T-helper 1 cell treated with Interleukin-12 subunit alpha and Interleukin-12 subunit beta and Interleukin-4 antibody, amounts not matched to agents 30 μg/mL and 1 μg/mL, for 36 hours (primary cell): ENCODE measurements around the gene MAT1A.
"Not testable (repeated sequence)": the region's sequence is repeated elsewhere in the genome, so short reads cannot be mapped to it uniquely, and the experiment has no call there.

Source experiments
- H3K27ac Mint-ChIP-seq: one replicate; pipeline ENCODE4 v1.8.0; 2021; ENCODE audit warnings: mild to moderate bottlenecking, mixed read lengths
- H3K27me3 Mint-ChIP-seq: one replicate; pipeline ENCODE4 v1.8.0; 2021; ENCODE audit warnings: low read depth, mixed read lengths
- H3K36me3 Mint-ChIP-seq: one replicate; pipeline ENCODE4 v1.8.0; 2021; ENCODE audit warnings: low read depth, mixed read lengths
- H3K4me1 Mint-ChIP-seq: one replicate; pipeline ENCODE4 v1.8.0; 2021; ENCODE audit warnings: low read depth, mixed read lengths
- H3K4me3 Mint-ChIP-seq: one replicate; pipeline ENCODE4 v1.8.0; 2021; ENCODE audit warnings: mild to moderate bottlenecking, moderate library complexity, mixed read lengths
- H3K9me3 Mint-ChIP-seq: one replicate; pipeline ENCODE4 v1.8.0; 2021; ENCODE audit warnings: mixed read lengths

The MAT1A gene

DNA sequence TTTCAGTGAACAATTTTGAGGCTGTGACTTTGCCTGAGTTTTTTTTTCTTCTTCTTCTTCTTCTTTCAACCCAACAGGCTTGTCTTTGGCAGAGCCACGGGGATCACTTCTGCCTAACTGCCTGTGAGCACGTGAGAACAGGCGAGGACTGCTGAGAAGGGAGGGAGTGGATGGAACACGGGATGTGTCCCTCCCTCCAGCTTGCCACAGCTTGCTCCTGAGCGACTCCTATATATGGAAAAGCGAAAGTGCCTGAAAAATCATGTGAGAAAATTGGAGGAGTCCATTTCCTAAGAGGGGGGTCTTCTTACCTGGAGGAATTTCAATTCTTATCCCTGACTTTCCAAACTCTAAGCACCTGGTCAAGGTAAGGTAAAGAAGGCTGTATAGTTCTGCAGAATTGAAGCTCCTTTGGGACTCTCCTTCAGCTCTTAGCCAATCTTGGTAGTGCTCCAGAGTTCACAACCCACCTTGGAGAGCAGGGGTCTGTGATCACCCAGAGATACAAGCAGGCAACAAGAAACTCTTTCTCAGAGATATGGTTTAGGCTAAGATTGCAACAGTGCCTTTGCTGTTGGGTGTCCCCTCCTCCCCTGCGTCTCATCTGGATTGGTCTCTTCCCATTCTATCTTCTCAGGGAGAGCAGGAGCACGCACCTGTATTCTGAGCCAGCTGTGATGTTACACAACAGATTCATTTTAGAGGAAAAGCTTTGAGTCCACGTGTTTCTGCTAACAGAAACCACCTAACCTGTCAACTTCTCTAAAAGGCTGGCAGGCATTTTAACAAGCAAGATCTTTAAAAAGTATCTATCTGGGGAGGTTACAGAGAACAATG lies at the start of gene MAT1A:
MAT1A (minus strand) TSS at position 208 of the 837 bp plus-strand sequence. CDS start 235 bp downstream, outside the sequence.
- no peak within 1 kb of the TSS for H3K27ac Mint-ChIP-seq
- H3K36me3 Mint-ChIP-seq, result no peaks in the 10 kb centered on the region
- peaks cover 22% of the 10 kb centered on the region for H3K27me3 Mint-ChIP-seq
- no peak within 1 kb of the TSS for H3K4me3 Mint-ChIP-seq
- H3K9me3 Mint-ChIP-seq, result no peaks in the 10 kb centered on the region
- no peaks in the 10 kb centered on the region for H3K4me1 Mint-ChIP-seq

DNA sequence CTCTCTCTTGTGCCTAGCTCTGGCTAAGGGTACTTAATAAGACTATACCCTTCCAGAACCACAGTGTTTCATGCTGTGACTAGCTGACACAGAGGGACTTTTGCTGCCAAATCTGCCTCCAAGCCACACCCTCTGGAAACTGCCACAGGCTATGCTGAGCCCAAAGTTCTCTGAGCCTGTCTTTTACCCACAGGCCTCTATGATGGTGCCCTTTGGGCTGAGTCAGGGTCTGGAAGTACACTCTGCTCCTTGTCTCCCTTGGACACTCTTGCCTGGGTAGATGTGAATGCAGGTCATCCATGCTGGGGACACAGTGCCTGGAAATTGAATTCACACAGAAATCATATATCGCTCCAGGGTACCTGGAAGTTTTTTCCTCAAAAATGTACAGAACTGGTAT lies 44.5 kb upstream of the MAT1A start:
- Mint-ChIP-seq H3K4me1 (no peaks in the 10 kb centered on the region), H3K27me3 (peaks cover 23% of the 10 kb centered on the region), H3K27ac (no peak overlapping the region), H3K9me3 (no peaks in the 10 kb centered on the region), H3K4me3 (no peak overlapping the region), H3K36me3 (no peaks in the 10 kb centered on the region)

- H3K27ac Mint-ChIP-seq, result no peak overlapping the region
- no peaks in the 10 kb centered on the region for H3K27me3 Mint-ChIP-seq
- no peak overlapping the region for H3K4me3 Mint-ChIP-seq
- no peaks in the 10 kb centered on the region for H3K9me3 Mint-ChIP-seq
- H3K4me1 Mint-ChIP-seq, result no peaks in the 10 kb centered on the region
- no peaks in the 10 kb centered on the region for H3K36me3 Mint-ChIP-seq
These were observed 35.5 kb upstream of the MAT1A start for GRCh38 chr10:80324891-80325364.

- Mint-ChIP-seq H3K27me3 (peaks cover under 1% of the 10 kb centered on the region), H3K36me3 (no peaks in the 10 kb centered on the region)
These were observed 34.6 kb upstream of the MAT1A start for GRCh38 chr10:80324086-80324485.

DNA sequence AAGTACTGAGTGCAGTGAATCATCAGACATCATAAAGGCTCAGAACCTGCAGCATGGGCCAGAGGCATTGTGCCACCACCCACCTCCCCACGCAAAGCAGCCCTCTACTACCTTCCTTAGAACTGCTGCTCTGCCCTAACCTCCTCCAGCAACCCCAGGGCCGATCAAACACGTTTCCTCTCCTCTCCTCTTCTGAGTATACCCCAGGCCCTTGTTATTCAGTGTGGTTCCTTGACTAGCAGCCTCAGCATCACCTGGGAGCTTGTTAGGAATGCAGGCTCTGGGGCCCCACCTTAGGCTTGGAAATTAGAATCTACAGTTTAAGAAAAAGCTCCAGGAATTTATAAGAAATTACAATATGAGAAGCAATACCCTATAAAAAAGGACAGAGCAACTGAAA lies 33.9 kb upstream of the MAT1A start:
- Mint-ChIP-seq H3K27me3 (peaks cover 4% of the 10 kb centered on the region), H3K27ac (no peak overlapping the region), H3K4me3 (no peak overlapping the region), H3K4me1 (no peaks in the 10 kb centered on the region), H3K36me3 (no peaks in the 10 kb centered on the region), H3K9me3 (no peaks in the 10 kb centered on the region)

More at GRCh38 chr10:80324086-80324485, 34.6 kb upstream of the MAT1A start:
- Mint-ChIP-seq H3K9me3 (no peaks in the 10 kb centered on the region), H3K4me3 (no peak overlapping the region), H3K27ac (no peak overlapping the region), H3K4me1 (no peaks in the 10 kb centered on the region)

DNA sequence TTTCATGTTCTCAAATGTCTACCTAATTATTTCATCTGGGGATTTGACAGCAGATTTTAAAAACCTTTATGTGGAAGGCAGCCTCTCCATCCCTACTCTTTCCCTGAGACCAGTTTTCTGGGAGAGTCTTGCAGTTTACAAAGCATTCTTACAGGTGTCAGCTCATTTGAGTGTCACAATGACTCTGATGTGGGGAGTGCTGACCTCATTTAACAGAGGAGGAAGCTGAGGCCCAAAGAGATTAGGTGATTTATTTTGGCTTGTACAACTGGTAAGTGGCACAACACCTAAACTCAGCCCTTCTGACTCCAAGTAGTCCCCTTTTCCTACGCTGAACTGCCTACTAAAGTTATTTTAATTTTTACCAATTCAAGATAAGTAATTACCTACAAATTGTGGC lies 33.3 kb upstream of the MAT1A start:
- Mint-ChIP-seq H3K4me3 (no peak overlapping the region), H3K4me1 (no peaks in the 10 kb centered on the region), H3K9me3 (no peaks in the 10 kb centered on the region), H3K27ac (no peak overlapping the region), H3K36me3 (no peaks in the 10 kb centered on the region), H3K27me3 (peaks cover 8% of the 10 kb centered on the region)

GRCh38 chr10:80322158-80322557 lies 32.7 kb upstream of the MAT1A start:
- no peaks in the 10 kb centered on the region for H3K4me1 Mint-ChIP-seq
- H3K9me3 Mint-ChIP-seq, result no peaks in the 10 kb centered on the region
- no peak overlapping the region for H3K27ac Mint-ChIP-seq
- H3K4me3 Mint-ChIP-seq, result no peak overlapping the region
- no peaks in the 10 kb centered on the region for H3K36me3 Mint-ChIP-seq
- H3K27me3 Mint-ChIP-seq, result peaks cover 8% of the 10 kb centered on the region

GRCh38 chr10:80321183-80321582 lies 31.7 kb upstream of the MAT1A start:
- Mint-ChIP-seq H3K27ac (no peak overlapping the region), H3K36me3 (no peaks in the 10 kb centered on the region), H3K4me3 (no peak overlapping the region), H3K27me3 (peaks cover 8% of the 10 kb centered on the region), H3K4me1 (no peaks in the 10 kb centered on the region), H3K9me3 (no peaks in the 10 kb centered on the region)

DNA sequence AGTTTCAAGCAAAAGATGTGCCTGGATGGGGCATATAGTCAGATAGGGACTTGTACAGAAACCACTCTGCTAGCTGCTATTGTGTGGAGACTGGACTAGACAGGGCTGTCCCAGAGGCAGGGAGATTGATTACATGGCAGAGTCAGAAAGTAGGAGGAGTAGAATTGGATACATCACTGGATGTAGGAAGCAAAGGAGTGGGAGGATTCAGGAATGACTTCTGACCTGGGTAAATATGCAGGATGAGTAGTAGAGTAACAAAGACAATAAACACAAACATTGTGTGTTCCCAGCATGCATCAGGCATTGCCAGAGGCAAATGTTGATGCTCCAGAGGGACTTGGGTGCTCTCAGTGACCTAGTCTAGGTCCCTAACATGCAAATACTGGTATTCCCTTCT lies 30.9 kb upstream of the MAT1A start:
- Mint-ChIP-seq H3K9me3 (no peaks in the 10 kb centered on the region), H3K4me1 (no peaks in the 10 kb centered on the region), H3K27me3 (peaks cover 8% of the 10 kb centered on the region), H3K27ac (no peak overlapping the region), H3K36me3 (no peaks in the 10 kb centered on the region), H3K4me3 (no peak overlapping the region)

- Mint-ChIP-seq H3K4me3 (no peak overlapping the region), H3K27me3 (peaks cover 8% of the 10 kb centered on the region), H3K36me3 (no peaks in the 10 kb centered on the region), H3K27ac (no peak overlapping the region), H3K4me1 (no peaks in the 10 kb centered on the region), H3K9me3 (no peaks in the 10 kb centered on the region)
These were observed 30.4 kb upstream of the MAT1A start for GRCh38 chr10:80319725-80320290.

GRCh38 chr10:80319318-80319717 lies 29.9 kb upstream of the MAT1A start:
- Mint-ChIP-seq H3K4me3 (no peak overlapping the region), H3K36me3 (no peaks in the 10 kb centered on the region), H3K4me1 (no peaks in the 10 kb centered on the region), H3K27ac (no peak overlapping the region), H3K9me3 (no peaks in the 10 kb centered on the region), H3K27me3 (peaks cover 8% of the 10 kb centered on the region)

DNA sequence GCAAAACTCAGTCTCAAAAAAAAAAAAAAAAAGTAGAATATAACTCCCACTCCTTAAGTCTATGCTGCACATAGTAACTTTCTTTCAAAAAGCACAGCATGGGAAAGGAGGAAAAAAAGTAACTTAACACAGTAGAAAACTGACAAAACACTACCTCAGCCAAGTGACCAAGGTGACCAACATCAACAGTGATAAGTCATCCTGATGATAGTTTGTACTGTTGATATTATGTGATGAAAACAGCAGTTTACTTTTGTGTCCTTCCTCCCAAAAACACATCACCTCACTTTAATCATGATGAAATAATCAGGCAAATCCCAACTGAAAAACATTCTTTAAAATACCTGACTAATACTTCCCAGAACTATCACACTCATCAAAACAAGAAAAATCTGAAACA lies 29.3 kb upstream of the MAT1A start:
- Mint-ChIP-seq H3K36me3 (no peaks in the 10 kb centered on the region), H3K4me3 (no peak overlapping the region), H3K9me3 (no peaks in the 10 kb centered on the region), H3K27ac (no peak overlapping the region), H3K4me1 (no peaks in the 10 kb centered on the region), H3K27me3 (peaks cover 8% of the 10 kb centered on the region)

GRCh38 chr10:80315391-80315790 lies 25.9 kb upstream of the MAT1A start:
- Mint-ChIP-seq H3K27ac (no peak overlapping the region), H3K4me1 (no peaks in the 10 kb centered on the region), H3K4me3 (no peak overlapping the region), H3K9me3 (no peaks in the 10 kb centered on the region), H3K36me3 (no peaks in the 10 kb centered on the region), H3K27me3 (peaks cover 8% of the 10 kb centered on the region)

DNA sequence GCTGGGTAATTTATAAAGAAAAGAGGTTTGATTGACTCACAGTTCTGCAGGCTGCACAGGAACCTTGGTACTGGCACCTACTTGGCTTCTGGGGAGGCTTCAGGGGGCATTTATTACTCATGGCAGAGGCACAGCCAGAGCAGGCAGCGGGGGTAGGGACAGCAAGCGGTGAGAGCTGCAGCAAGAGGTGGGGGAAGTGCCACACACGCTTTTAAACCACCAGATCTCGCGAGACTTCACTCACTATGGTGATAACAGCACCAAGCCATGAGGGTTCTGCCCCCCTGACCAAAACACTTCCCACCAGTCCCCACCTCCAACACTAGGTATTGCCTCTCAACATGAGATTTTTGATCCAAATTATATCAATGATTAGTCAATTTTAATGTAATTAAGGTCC lies 24.1 kb upstream of the MAT1A start:
- Mint-ChIP-seq H3K27ac (no peak overlapping the region), H3K27me3 (peaks cover 5% of the 10 kb centered on the region), H3K4me1 (no peaks in the 10 kb centered on the region), H3K4me3 (no peak overlapping the region), H3K36me3 (no peaks in the 10 kb centered on the region), H3K9me3 (no peaks in the 10 kb centered on the region)

- not testable (repeated sequence) for H3K4me3 Mint-ChIP-seq, H3K9me3 Mint-ChIP-seq, H3K27ac Mint-ChIP-seq, H3K4me1 Mint-ChIP-seq, H3K36me3 Mint-ChIP-seq, H3K27me3 Mint-ChIP-seq
These were observed 16.5 kb upstream of the MAT1A start for GRCh38 chr10:80305989-80306388.
